Lower leg skin (tissue), 4 donors: ENCODE data around the gene DGCR8. TPM values are rescaled to one million over a fixed set of nuclear protein-coding genes. Genes with fewer than 3 reads are reported as not detected.
"Not testable (repeated sequence)": the region's sequence is repeated elsewhere in the genome, so short reads cannot be mapped to it uniquely, and the experiment has no call there.

ENCODE experiments used
- DNase-seq, 2 donors: peaks; one replicate each; pipeline ENCODE4 v3.0.0-alpha.2; 2019; ENCODE audit warnings: low spot score in 2 of 2
- H3K4me3 ChIP-seq: fragments of 200-600 bp; sonication (generic); 2 replicates; pipeline ENCODE4 v1.5.1; 2017; ENCODE audit warnings: mild to moderate bottlenecking, low read depth; ENCODE audit not compliant: poor library complexity, severe bottlenecking
- POLR2A ChIP-seq, 2 donors: fragments of 450-650 bp; IDR thresholded peaks; one replicate each; pipeline ENCODE4 v1.6.1; 2016 to 2017; ENCODE audit warnings: antibody characterized with exemption in 2 of 2, mild to moderate bottlenecking in 1 of 2, moderate library complexity in 1 of 2
- WGBS, 2 donors: methylation state at CpG; one replicate each; pipeline ENCODE4 v1.1.5; 2018; 5-methylcytosine and 5-hydroxymethylcytosine counted together
- intact Hi-C: fragments of 100-400 bp; cut with DNase I; formaldehyde crosslinking; loops from one replicate; pipeline ENCODE4 v1.15.0; 2023; ENCODE audit warnings: low total_unique reads
- microRNA counts, 2 donors: library from miRNA; unstranded; fragments of <30 nt; microRNA quantifications; one replicate each; lab custom pipeline; 2016
- microRNA-seq, 2 donors: library from miRNA; unstranded; fragments of <30 nt; microRNA quantifications; one replicate each; pipeline ENCODE4, GENCODE V29; 2016; ENCODE audit warnings: borderline replicate concordance in 2 of 2, borderline number of aligned reads in 1 of 2
- total RNA-seq, 4 donors: library from RNA; depleted of rRNA; stranded (reverse); fragments of >200 nt; gene quantifications; one replicate each; pipeline ENCODE4 v1.1.0, GENCODE V29; 2016
- TF ChIP-seq, protein P1 (sequence below), 3 donors: fragments of 450-650 bp; IDR thresholded peaks; one replicate each; pipeline ENCODE4 v1.5.1; 2016; ENCODE audit warnings: antibody characterized with exemption in 3 of 3, mild to moderate bottlenecking in 3 of 3, moderate library complexity in 2 of 3

Gene DGCR8
- total RNA-seq, 4 donors from 2014 or later, result 14.8 to 28.2 (median 21.8) TPM

DNA sequence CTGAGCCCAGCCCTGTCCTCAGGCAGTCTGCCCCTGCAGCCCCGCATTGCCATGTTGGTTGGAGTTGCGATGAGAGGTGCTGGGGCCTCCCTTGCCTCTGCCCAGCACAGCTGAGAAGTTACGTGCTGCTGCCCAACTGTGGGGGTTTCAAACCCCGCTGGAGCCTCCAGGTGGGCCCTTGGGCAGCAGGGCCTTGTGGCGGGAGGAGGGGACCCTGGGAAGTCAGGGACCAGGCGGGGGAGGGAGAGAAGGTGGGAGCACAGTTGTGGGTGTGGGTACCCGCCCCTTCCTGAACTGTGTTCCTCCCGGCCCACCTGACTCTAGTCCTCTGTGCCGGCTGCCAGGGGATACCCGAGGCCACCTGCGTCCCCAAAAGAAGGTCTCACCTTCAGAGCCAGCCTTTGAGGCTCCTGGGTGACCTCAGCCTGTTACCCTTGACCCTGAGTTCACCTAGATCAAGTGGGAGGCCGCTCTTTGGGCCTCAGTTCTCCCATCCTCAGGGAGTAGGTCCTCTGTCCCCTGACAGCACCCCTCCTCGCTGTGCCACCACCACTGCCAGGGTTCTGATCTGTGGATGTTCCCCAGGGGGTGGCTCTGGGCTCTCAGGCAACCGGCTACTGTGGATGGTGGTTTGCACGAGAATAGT lies 78.5 kb downstream of the DGCR8 start:
- WGBS, 2 donors, result 84 to 85% methylated on average over 14 to 15 of the region's 15 CpGs
- DNase-seq, result no peak
- intact Hi-C loops, result no loop called here
- no peak overlapping the region for H3K4me3 ChIP-seq
- no peak for TF ChIP-seq POLR2A (IDR thresholded peaks at IDR 0.05)
- TF ChIP-seq, protein P1, sequence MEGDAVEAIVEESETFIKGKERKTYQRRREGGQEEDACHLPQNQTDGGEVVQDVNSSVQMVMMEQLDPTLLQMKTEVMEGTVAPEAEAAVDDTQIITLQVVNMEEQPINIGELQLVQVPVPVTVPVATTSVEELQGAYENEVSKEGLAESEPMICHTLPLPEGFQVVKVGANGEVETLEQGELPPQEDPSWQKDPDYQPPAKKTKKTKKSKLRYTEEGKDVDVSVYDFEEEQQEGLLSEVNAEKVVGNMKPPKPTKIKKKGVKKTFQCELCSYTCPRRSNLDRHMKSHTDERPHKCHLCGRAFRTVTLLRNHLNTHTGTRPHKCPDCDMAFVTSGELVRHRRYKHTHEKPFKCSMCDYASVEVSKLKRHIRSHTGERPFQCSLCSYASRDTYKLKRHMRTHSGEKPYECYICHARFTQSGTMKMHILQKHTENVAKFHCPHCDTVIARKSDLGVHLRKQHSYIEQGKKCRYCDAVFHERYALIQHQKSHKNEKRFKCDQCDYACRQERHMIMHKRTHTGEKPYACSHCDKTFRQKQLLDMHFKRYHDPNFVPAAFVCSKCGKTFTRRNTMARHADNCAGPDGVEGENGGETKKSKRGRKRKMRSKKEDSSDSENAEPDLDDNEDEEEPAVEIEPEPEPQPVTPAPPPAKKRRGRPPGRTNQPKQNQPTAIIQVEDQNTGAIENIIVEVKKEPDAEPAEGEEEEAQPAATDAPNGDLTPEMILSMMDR (IDR thresholded peaks at IDR 0.05), result no peak

DNA sequence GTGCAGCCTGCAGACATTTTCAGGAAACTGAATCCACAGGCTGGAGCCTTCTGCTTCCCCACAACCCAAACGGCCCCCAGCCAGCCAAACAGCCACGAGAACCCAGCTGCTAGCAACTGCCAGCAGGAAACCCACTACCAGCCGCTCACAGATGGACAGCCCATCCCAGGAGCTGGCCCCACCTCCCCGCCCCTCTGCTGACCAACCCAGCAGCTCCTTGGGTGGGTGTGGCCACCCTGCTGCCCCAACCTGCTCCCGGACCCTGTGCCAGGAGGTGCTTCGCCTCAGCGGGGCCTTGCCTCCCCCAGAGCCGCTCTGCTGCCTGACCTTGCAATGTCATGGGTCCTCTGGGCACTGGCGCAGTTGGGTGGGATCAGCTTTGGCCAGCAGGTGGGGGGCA lies 79.0 kb downstream of the DGCR8 start:
- no peak overlapping the region for H3K4me3 ChIP-seq
- WGBS, 2 donors, result 43 to 53% methylated on average over 5 to 9 of the region's 9 CpGs
- no peak for TF ChIP-seq POLR2A (IDR thresholded peaks at IDR 0.05)
- TF ChIP-seq, protein P1 (IDR thresholded peaks at IDR 0.05), result no peak
- no peak for DNase-seq
- intact Hi-C loops, result no loop called here

DNA sequence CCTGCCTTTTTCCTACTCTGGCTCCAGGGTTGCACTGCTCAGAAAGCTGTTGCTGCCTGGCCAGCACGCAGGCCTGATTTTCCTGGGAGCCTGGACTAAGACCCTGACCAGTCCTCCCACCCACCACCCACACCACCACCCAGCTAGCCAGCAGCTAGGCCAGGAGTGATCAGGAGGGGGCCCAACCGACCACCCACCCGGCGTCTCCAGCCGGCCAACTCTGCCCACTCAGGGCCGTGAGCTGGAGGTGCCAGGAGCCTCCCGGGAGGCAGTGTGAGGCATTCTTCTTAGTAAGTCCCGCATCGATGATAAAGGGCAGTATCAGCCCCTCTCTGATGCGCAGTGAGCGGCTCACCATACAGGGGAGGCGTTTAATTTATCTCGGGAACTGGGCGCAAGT lies 79.5 kb downstream of the DGCR8 start:
- H3K4me3 ChIP-seq, intact Hi-C loops, DNase-seq: not testable (repeated sequence)
- WGBS, 2 donors, result 85 to 87% methylated on average over 5 to 14 of the region's 14 CpGs

DNA sequence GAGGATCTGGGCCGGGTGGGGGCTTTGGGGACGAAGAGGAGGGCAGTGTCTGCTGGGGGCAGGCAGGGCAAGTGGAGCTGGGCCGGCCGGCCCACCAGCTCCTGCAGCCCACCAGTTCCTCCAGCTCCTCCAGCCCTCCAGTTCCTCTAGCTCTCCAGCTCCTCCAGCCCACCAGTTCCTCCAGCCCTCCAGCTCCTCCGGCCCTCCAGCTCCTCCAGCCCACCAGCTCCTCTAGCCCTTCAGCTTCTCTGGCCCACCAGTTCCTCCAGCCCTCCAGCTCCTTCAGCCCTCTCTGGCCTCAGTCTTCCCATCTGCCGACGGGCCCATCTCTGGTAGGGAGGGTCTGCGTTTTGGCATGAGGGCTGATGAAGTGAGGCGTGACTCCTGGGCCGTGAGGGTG lies 80.0 kb downstream of the DGCR8 start:
- intact Hi-C loops, result no loop called here
- H3K4me3 ChIP-seq, result no peak overlapping the region
- DNase-seq, result no peak
- 76 to 81% methylated on average over 10 of the region's 10 CpGs for WGBS, 2 donors
- TF ChIP-seq POLR2A (IDR thresholded peaks at IDR 0.05), result no peak
- TF ChIP-seq, protein P1 (IDR thresholded peaks at IDR 0.05), result no peak

MicroRNA genes within 50 kb of the gene (microRNA counts, 767-probe panel; counts per million panel counts)
- microRNA hsa-miR-1306-3p (lab: Ali Mortazavi, UCI) (0 to 358 counts per million in 2 donors), microRNA hsa-miR-185-5p (lab: Ali Mortazavi, UCI) (0 to 358 counts per million in 2 donors)

Small RNAs within 50 kb of the gene (microRNA-seq; reads per million reads assigned to microRNA genes)
- gene MIR185 (404 to 426 reads per million in 2 donors), gene MIR6816 (0 to 0.68 reads per million in 2 donors)

Other genes with a start within 250 kb of the DGCR8 start
- 10 to 100 TPM; 10.0 to 16.2 (median 11.2) TPM for gene GNB1L, start 225.4 kb upstream of the DGCR8 start, total RNA-seq
- 10 to 100 TPM; 24.5 to 28.0 (median 27.1) TPM for gene RTL10, start 225.4 kb upstream of the DGCR8 start, total RNA-seq
- gene COMT, start 138.5 kb upstream of the DGCR8 start, total RNA-seq, result 100 to 1,000 TPM; 224 to 306 (median 272) TPM
- gene TXNRD2, start 138.4 kb upstream of the DGCR8 start, total RNA-seq, result 10 to 100 TPM; 10.9 to 16.8 (median 15.2) TPM
- 10 to 100 TPM; 25.2 to 53.7 (median 38.1) TPM for gene ARVCF, start 63.4 kb upstream of the DGCR8 start, total RNA-seq
- 10 to 100 TPM; 12.4 to 36.1 (median 19.8) TPM for gene TANGO2, start 59.1 kb upstream of the DGCR8 start, total RNA-seq
- gene RANBP1, start 35.9 kb downstream of the DGCR8 start, total RNA-seq, result 100 to 1,000 TPM; 104 to 159 (median 119) TPM
- 10 to 100 TPM; 41.6 to 97.5 (median 52.8) TPM for gene TRMT2A, start 37.0 kb downstream of the DGCR8 start, total RNA-seq
- 10 to 100 TPM; 17.8 to 30.0 (median 26.1) TPM for gene ZDHHC8, start 51.6 kb downstream of the DGCR8 start, total RNA-seq
- 1 to 10 TPM in 2 of 4 donors, under 1 TPM in 1, not detected in 1; 0.16 to 2.1 (median 1.7) TPM for gene CCDC188, start 70.8 kb downstream of the DGCR8 start, total RNA-seq
- gene RTN4R, start 188.1 kb downstream of the DGCR8 start, total RNA-seq, result 10 to 100 TPM in 3 of 4 donors, 1 to 10 TPM in 1; 9.1 to 15.7 (median 12.9) TPM
- 10 to 100 TPM; 56.2 to 81.0 (median 79.3) TPM for gene DGCR6L, start 239.8 kb downstream of the DGCR8 start, total RNA-seq